ENCODE measurements around the gene PGAP6. TPM values are rescaled to one million over a fixed set of nuclear protein-coding genes. Genes with fewer than 3 reads are reported as not detected.

Gene PGAP6
- total and polyA plus RNA-seq, 2 of the 8 experiments (the other 6 are each of a cell fraction or from before 2014, with no cell fraction given): 86.8 to 364 TPM

GRCh38 chr16:366476-366875 lies 15.3 kb downstream of the PGAP6 start (continued):
- TF ChIP-seq EP300 (IDR thresholded peaks at IDR 0.05; ENCODE audit: borderline replicate concordance in 1 of 2, low read depth in 2 of 2, low read length in 2 of 2): no peak
- TF ChIP-seq ZNF274 (IDR thresholded peaks at IDR 0.05; ENCODE audit: borderline replicate concordance, extremely low read depth, low read length): no peak
- TF ChIP-seq SUZ12 (IDR thresholded peaks at IDR 0.05; ENCODE audit: low read length): no peak
- no peak for TF ChIP-seq EZH2 (IDR thresholded peaks at IDR 0.05; ENCODE audit: low read depth, low read length, severe bottlenecking)

Data from H1 (cell line).